HEK293 (cell line): ENCODE results near the gene GABBR2.

ENCODE experiments used
- BCL11A ChIP-seq: fragments of 450-650 bp; formaldehyde crosslinking; IDR thresholded peaks from 2 replicates; pipeline ENCODE4 v1.5.1; 2016; ENCODE audit warnings: low read depth, missing biosample characterization, missing genetic modification characterization
- MZF1 ChIP-seq: fragments of 450-650 bp; formaldehyde crosslinking; IDR thresholded peaks from 2 replicates; pipeline ENCODE4 v1.5.1; 2017; ENCODE audit warnings: missing biosample characterization, missing genetic modification characterization, borderline replicate concordance
- YY1 ChIP-seq: fragments of 450-650 bp; formaldehyde crosslinking; IDR thresholded peaks from 2 replicates; pipeline ENCODE4 v1.5.1; 2018; ENCODE audit warnings: missing biosample characterization, missing genetic modification characterization
- ZBTB17 ChIP-seq: fragments of 450-650 bp; formaldehyde crosslinking; IDR thresholded peaks from 2 replicates; pipeline ENCODE4 v1.5.1; 2016; ENCODE audit warnings: missing biosample characterization, missing genetic modification characterization
- ZBTB7A ChIP-seq: fragments of 450-650 bp; formaldehyde crosslinking; IDR thresholded peaks from 2 replicates; pipeline ENCODE4 v1.5.1; 2016; ENCODE audit warnings: low read depth, missing biosample characterization, missing genetic modification characterization
- ZNF311 ChIP-seq: fragments of 450-650 bp; formaldehyde crosslinking; IDR thresholded peaks from 2 replicates; pipeline ENCODE4 v1.5.1; 2017; ENCODE audit warnings: missing biosample characterization, missing genetic modification characterization, borderline replicate concordance
- ZNF324 ChIP-seq: fragments of 450-650 bp; formaldehyde crosslinking; IDR thresholded peaks from 2 replicates; pipeline ENCODE4 v1.5.1; 2016; ENCODE audit warnings: missing biosample characterization, missing genetic modification characterization
- ZNF335 ChIP-seq: fragments of 450-650 bp; formaldehyde crosslinking; conservative IDR thresholded peaks from 2 replicates; pipeline ENCODE4 v1.5.1; 2016; ENCODE audit warnings: missing biosample characterization, missing genetic modification characterization
- ZNF658 ChIP-seq: fragments of 450-650 bp; formaldehyde crosslinking; IDR thresholded peaks from 2 replicates; pipeline ENCODE4; 2016; ENCODE audit warnings: missing biosample characterization, missing genetic modification characterization
- ZNF707 ChIP-seq: fragments of 450-650 bp; formaldehyde crosslinking; IDR thresholded peaks from 2 replicates; pipeline ENCODE4 v1.5.1; 2016; ENCODE audit warnings: missing biosample characterization, missing genetic modification characterization
- ZNF76 ChIP-seq: fragments of 450-650 bp; formaldehyde crosslinking; IDR thresholded peaks from 2 replicates; pipeline ENCODE4; 2016; ENCODE audit warnings: low read depth, missing biosample characterization, missing genetic modification characterization, borderline replicate concordance
- TF ChIP-seq, protein P1 (sequence below): fragments of 450-650 bp; formaldehyde crosslinking; IDR thresholded peaks from 2 replicates; pipeline ENCODE4 v1.5.1; 2016; ENCODE audit warnings: missing biosample characterization, missing genetic modification characterization

DNA sequence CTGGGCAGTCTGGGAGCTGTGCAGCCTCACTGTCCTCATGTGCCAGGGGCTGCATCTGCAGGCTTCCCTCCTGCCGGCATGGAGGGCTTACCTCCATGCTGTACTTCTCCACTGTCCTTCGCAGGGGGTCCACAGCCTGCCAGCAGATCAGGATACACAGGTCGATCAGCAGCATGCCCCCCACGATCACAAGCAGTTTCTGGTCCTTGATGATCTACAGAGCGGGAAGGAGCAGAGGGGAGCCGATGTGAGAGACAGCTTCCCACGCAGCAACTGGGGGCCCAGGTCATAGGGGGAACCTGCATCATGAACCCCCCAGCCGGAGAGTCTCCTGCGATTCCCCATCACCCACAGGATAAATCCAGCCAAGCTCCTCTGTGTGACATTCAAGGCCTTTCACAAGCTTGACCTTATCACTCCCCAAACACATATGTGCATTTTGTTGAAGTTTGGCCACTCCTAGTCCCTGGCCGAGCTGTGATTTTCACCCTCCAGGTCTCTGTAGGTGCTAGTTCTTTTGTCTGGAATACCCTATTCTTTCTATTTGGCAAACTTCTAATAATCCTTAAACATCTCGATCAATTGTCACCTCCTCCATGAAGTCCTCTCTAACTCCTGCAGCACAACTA lies 346.0 kb downstream of the GABBR2 start:
- TF ChIP-seq ZNF76 (tag by site-specific recombination) (no peak), MZF1 (tag by site-specific recombination) (no peak), ZNF324 (tag by site-specific recombination) (no peak), ZNF335 (tag by site-specific recombination) (no peak), ZNF311 (no peak), ZNF707 (tag by site-specific recombination) (no peak), YY1 (no peak), ZBTB17 (no peak), ZBTB7A (tag by site-specific recombination) (no peak), BCL11A (tag by site-specific recombination) (no peak), ZNF658 (tag by site-specific recombination) (no peak)
- TF ChIP-seq, protein P1, sequence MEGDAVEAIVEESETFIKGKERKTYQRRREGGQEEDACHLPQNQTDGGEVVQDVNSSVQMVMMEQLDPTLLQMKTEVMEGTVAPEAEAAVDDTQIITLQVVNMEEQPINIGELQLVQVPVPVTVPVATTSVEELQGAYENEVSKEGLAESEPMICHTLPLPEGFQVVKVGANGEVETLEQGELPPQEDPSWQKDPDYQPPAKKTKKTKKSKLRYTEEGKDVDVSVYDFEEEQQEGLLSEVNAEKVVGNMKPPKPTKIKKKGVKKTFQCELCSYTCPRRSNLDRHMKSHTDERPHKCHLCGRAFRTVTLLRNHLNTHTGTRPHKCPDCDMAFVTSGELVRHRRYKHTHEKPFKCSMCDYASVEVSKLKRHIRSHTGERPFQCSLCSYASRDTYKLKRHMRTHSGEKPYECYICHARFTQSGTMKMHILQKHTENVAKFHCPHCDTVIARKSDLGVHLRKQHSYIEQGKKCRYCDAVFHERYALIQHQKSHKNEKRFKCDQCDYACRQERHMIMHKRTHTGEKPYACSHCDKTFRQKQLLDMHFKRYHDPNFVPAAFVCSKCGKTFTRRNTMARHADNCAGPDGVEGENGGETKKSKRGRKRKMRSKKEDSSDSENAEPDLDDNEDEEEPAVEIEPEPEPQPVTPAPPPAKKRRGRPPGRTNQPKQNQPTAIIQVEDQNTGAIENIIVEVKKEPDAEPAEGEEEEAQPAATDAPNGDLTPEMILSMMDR (tag by site-specific recombination), result no peak
